ENCODE measurements around the gene PALD1. TPM values are rescaled to one million over a fixed set of nuclear protein-coding genes. Genes with fewer than 3 reads are reported as not detected.

The PALD1 gene
- total and polyA plus RNA-seq, 2 of the 13 experiments (the other 11 are each of a cell fraction or from before 2014, with no cell fraction given): 0.07 to 0.09 TPM

GRCh38 chr10:70590655-70591416 lies 112.3 kb downstream of the PALD1 start (continued):
- TF ChIP-seq, protein P1, sequence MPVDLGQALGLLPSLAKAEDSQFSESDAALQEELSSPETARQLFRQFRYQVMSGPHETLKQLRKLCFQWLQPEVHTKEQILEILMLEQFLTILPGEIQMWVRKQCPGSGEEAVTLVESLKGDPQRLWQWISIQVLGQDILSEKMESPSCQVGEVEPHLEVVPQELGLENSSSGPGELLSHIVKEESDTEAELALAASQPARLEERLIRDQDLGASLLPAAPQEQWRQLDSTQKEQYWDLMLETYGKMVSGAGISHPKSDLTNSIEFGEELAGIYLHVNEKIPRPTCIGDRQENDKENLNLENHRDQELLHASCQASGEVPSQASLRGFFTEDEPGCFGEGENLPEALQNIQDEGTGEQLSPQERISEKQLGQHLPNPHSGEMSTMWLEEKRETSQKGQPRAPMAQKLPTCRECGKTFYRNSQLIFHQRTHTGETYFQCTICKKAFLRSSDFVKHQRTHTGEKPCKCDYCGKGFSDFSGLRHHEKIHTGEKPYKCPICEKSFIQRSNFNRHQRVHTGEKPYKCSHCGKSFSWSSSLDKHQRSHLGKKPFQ (CRISPR knock-in tag; IDR thresholded peaks at IDR 0.05; ENCODE audit: insufficient replicate concordance): no peak
- TF ChIP-seq FOXM1 (CRISPR knock-in tag; IDR thresholded peaks at IDR 0.05) (no peak), ESRRA (CRISPR knock-in tag; IDR thresholded peaks at IDR 0.05; ENCODE audit: low read depth) (no peak), ZNF513 (CRISPR knock-in tag; conservative IDR thresholded peaks at IDR 0.05) (no peak), KMT2A (CRISPR knock-in tag; IDR thresholded peaks at IDR 0.05) (no peak), ZNF333 (CRISPR knock-in tag; IDR thresholded peaks at IDR 0.05; ENCODE audit: borderline replicate concordance) (no peak), CBX5 (CRISPR knock-in tag; IDR thresholded peaks at IDR 0.05; ENCODE audit: borderline replicate concordance) (no peak), RARG (CRISPR knock-in tag; IDR thresholded peaks at IDR 0.05; ENCODE audit: low read depth) (no peak), ZBTB21 (CRISPR knock-in tag; IDR thresholded peaks at IDR 0.05) (no peak), MXD4 (CRISPR knock-in tag; IDR thresholded peaks at IDR 0.05) (no peak), ZFP62 (CRISPR knock-in tag; IDR thresholded peaks at IDR 0.05) (no peak)
- TF ChIP-seq, protein P2, sequence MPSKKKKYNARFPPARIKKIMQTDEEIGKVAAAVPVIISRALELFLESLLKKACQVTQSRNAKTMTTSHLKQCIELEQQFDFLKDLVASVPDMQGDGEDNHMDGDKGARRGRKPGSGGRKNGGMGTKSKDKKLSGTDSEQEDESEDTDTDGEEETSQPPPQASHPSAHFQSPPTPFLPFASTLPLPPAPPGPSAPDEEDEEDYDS (CRISPR knock-in tag; IDR thresholded peaks at IDR 0.05): no peak
- TF ChIP-seq, protein P3, sequence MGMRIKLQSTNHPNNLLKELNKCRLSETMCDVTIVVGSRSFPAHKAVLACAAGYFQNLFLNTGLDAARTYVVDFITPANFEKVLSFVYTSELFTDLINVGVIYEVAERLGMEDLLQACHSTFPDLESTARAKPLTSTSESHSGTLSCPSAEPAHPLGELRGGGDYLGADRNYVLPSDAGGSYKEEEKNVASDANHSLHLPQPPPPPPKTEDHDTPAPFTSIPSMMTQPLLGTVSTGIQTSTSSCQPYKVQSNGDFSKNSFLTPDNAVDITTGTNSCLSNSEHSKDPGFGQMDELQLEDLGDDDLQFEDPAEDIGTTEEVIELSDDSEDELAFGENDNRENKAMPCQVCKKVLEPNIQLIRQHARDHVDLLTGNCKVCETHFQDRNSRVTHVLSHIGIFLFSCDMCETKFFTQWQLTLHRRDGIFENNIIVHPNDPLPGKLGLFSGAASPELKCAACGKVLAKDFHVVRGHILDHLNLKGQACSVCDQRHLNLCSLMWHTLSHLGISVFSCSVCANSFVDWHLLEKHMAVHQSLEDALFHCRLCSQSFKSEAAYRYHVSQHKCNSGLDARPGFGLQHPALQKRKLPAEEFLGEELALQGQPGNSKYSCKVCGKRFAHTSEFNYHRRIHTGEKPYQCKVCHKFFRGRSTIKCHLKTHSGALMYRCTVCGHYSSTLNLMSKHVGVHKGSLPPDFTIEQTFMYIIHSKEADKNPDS (CRISPR knock-in tag; IDR thresholded peaks at IDR 0.05): no peak

Data from HepG2 (cell line).